Mucosa of descending colon (tissue), 3 donors: ENCODE measurements around the gene ZNF225. TPM values are rescaled to one million over a fixed set of nuclear protein-coding genes. Genes with fewer than 3 reads are reported as not detected.

Experiments used
- ATAC-seq: fragments of 200-7000 bp; cut with Tn5 transposase; one replicate; pipeline ENCODE4 v1.9.1; 2020; ENCODE audit warnings: mild to moderate bottlenecking, moderate library complexity
- DNase-seq, 3 donors: peaks; one replicate each; pipeline ENCODE4 v3.0.0-alpha.2; 2020
- H3K36me3 ChIP-seq: fragments of 200-600 bp; one replicate; pipeline ENCODE4 v1.8.0; 2021; ENCODE audit warnings: low read depth, mild to moderate bottlenecking
- H3K4me1 ChIP-seq: fragments of 200-600 bp; one replicate; pipeline ENCODE4 v1.8.0; 2021; ENCODE audit warnings: low read depth, mild to moderate bottlenecking
- H3K4me3 ChIP-seq: fragments of 200-600 bp; one replicate; pipeline ENCODE4 v1.8.0; 2021; ENCODE audit warnings: mild to moderate bottlenecking
- H3K9me3 ChIP-seq: fragments of 200-600 bp; one replicate; pipeline ENCODE4 v1.8.0; 2021; ENCODE audit warnings: mild to moderate bottlenecking
- intact Hi-C, 2 donors: fragments of 100-400 bp; cut with DNase I in 1 of 2; cut with micrococcal nuclease in 1 of 2; formaldehyde crosslinking; loops; one replicate each; pipeline versions ENCODE4 v1.11.0 to v1.11.1; 2022; cut with DNase I, micrococcal nuclease
- total RNA-seq, 3 donors: library from RNA; stranded (reverse); fragmentation: NEBNext Ultra II Directional in 2 of 3; extraction: Animal tissue kit (Norgen Biotek cat#: 25700) in 2 of 3; gene quantifications; one replicate each; pipeline versions ENCODE4 v1.2.1 to v1.2.4, GENCODE V29; 2021 to 2023
- TF ChIP-seq, protein P1 (sequence below): fragments of 200-600 bp; IDR thresholded peaks from one replicate; pipeline ENCODE4 v1.8.0; 2022; ENCODE audit warnings: antibody characterized with exemption, mild to moderate bottlenecking
- donor health status: DM: no; HTN: no; CAD: no; lungs with moderate emphysema.
- donor health status: DM: no; HTN: no; CAD: no.
- donor health status: DM: no; HTN: yes; CAD: no.

ZNF225 gene
- total RNA-seq, 3 donors from 2014 or later = 2.2 to 4.8 (median 3.2) TPM

DNA sequence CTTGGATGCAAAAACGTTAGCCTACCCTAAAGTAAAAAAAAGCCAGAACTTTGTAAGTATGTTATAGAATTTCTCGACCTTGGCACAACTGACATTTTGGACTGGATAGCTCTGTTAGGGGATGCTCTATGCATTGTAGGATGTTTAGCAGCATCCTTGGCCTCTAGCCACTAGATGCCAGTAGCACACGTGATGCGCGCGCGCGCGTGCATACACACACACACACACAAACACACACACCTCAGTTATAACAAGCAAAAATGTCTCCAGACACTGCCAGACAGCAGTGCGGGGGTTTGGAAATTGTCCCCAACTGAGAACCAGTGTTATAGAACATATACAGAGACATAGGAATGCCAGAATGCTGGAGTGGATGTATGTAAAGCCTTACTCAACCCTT, 68.9 kb downstream of the ZNF225 start:
- Histone ChIP-seq H3K36me3 (no peaks in the 10 kb centered on the region), H3K4me3 (no peak overlapping the region), H3K4me1 (no peaks in the 10 kb centered on the region), H3K9me3 (peaks cover 84% of the 10 kb centered on the region)
- intact Hi-C loops = no loop called here
- no peak for ATAC-seq
- TF ChIP-seq, protein P1, sequence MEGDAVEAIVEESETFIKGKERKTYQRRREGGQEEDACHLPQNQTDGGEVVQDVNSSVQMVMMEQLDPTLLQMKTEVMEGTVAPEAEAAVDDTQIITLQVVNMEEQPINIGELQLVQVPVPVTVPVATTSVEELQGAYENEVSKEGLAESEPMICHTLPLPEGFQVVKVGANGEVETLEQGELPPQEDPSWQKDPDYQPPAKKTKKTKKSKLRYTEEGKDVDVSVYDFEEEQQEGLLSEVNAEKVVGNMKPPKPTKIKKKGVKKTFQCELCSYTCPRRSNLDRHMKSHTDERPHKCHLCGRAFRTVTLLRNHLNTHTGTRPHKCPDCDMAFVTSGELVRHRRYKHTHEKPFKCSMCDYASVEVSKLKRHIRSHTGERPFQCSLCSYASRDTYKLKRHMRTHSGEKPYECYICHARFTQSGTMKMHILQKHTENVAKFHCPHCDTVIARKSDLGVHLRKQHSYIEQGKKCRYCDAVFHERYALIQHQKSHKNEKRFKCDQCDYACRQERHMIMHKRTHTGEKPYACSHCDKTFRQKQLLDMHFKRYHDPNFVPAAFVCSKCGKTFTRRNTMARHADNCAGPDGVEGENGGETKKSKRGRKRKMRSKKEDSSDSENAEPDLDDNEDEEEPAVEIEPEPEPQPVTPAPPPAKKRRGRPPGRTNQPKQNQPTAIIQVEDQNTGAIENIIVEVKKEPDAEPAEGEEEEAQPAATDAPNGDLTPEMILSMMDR = no peak
- no peak for DNase-seq

Other genes starting within 250 kb of the ZNF225 start
- gene ZNF404, start 229.4 kb upstream of the ZNF225 start, total RNA-seq = 1 to 10 TPM in 2 of 3 donors, under 1 TPM in 1; 0.58 to 5.5 (median 1.7) TPM
- 10 to 100 TPM in 2 of 3 donors, 1 to 10 TPM in 1; 9.8 to 15.9 (median 13.4) TPM for gene ZNF45, start 178.1 kb upstream of the ZNF225 start, total RNA-seq
- 1 to 10 TPM; 1.9 to 5.8 (median 1.9) TPM for gene ZNF221, start 162.2 kb upstream of the ZNF225 start, total RNA-seq
- gene ZNF155, start 129.2 kb upstream of the ZNF225 start, total RNA-seq = 1 to 10 TPM; 5.4 to 8.6 (median 6.7) TPM
- gene ZNF230, start 110.4 kb upstream of the ZNF225 start, total RNA-seq = 1 to 10 TPM; 3.2 to 5.2 (median 3.8) TPM
- 1 to 10 TPM; 1.1 to 2.9 (median 1.3) TPM for gene ZNF222, start 88.0 kb upstream of the ZNF225 start, total RNA-seq
- gene ZNF223, start 61.4 kb upstream of the ZNF225 start, total RNA-seq = 1 to 10 TPM; 4.7 to 8.7 (median 6.0) TPM
- gene ZNF284, start 41.2 kb upstream of the ZNF225 start, total RNA-seq = 1 to 10 TPM; 1.9 to 2.3 (median 2.1) TPM
- 10 to 100 TPM; 25.5 to 38.3 (median 29.8) TPM for gene ZNF224, start 19.0 kb upstream of the ZNF225 start, total RNA-seq
- 10 to 100 TPM in 2 of 3 donors, 1 to 10 TPM in 1; 4.7 to 11.1 (median 10.9) TPM for gene ZNF234, start 28.2 kb downstream of the ZNF225 start, total RNA-seq
- gene ZNF226, start 51.7 kb downstream of the ZNF225 start, total RNA-seq = 10 to 100 TPM; 17.9 to 23.1 (median 23.0) TPM
- 10 to 100 TPM; 11.3 to 25.3 (median 12.6) TPM for gene ZNF227, start 99.1 kb downstream of the ZNF225 start, total RNA-seq
- 1 to 10 TPM; 1.1 to 6.8 (median 1.2) TPM for gene ZNF233, start 146.5 kb downstream of the ZNF225 start, total RNA-seq
- 10 to 100 TPM in 1 of 3 donors, 1 to 10 TPM in 2; 5.0 to 11.7 (median 9.8) TPM for gene ZNF235, start 191.6 kb downstream of the ZNF225 start, total RNA-seq
- gene ZNF112, start 243.3 kb downstream of the ZNF225 start, total RNA-seq = 1 to 10 TPM; 3.5 to 7.5 (median 6.6) TPM